GM12874 (cell line): ENCODE data around the gene MEI1.
A peak's percentile ranks its signal among the peaks of the same experiment; 100 is the strongest.

Experiments used
- TF ChIP-seq, protein P1 (sequence below): IDR thresholded peaks from 2 replicates; pipeline ENCODE4 v1.5.1; 2011; ENCODE audit warnings: low read depth, mild to moderate bottlenecking, control low read depth, low read length, moderate library complexity; ENCODE audit not compliant: insufficient read depth

MEI1 gene

DNA sequence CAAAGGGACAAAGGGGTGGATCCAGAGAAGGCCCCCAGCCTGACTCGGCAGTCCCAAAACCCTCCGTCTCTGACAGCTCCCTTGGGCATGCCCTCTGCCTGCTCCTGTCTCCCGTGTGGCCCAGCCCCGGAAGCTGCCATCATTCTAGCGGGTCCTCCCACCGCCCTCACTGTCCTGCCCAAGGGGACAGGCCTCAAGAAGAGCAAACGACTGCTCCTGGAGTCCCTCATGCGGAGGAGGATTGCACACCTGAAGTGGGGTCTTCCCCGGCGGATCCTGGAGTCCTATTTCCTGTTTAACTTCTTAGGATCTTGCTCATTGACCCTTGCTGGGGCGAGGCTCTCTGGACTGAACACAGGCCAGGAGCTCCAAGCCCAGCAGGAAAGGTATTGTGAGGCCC is 2.6 kb upstream of the MEI1 start:
- TF ChIP-seq, protein P1, sequence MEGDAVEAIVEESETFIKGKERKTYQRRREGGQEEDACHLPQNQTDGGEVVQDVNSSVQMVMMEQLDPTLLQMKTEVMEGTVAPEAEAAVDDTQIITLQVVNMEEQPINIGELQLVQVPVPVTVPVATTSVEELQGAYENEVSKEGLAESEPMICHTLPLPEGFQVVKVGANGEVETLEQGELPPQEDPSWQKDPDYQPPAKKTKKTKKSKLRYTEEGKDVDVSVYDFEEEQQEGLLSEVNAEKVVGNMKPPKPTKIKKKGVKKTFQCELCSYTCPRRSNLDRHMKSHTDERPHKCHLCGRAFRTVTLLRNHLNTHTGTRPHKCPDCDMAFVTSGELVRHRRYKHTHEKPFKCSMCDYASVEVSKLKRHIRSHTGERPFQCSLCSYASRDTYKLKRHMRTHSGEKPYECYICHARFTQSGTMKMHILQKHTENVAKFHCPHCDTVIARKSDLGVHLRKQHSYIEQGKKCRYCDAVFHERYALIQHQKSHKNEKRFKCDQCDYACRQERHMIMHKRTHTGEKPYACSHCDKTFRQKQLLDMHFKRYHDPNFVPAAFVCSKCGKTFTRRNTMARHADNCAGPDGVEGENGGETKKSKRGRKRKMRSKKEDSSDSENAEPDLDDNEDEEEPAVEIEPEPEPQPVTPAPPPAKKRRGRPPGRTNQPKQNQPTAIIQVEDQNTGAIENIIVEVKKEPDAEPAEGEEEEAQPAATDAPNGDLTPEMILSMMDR, result no peak

DNA sequence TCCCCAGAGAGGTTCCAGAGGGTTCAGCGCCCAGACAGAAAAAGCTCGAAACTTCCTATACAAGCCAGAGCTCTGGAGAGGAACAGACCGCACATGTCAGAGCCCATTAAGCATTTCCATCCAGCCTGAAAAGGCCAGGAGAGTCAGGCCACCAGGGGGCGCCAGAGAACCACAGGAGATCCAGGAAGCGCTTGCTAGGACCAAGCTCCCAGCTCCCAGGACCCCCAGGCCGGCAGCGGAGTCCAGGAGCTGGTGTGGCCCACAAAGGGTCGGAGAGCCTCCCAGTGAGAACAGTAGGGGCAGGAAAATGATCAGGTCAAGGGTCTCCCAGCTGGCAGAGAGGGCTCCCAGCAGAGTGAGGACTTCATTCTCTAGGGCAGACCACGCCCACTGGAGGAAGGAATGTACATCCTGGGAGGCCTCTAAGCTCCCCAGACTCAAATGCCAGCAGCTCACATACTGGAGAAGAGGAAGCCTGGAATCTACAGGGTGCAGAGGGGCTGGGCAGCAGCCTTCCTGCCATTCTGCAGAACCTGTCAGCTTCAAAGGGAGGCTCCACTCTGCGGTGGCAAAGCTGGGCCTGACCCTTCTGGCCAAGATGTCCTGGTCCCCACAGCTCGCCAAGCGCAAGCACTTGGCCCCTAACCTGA is 2.1 kb upstream of the MEI1 start:
- TF ChIP-seq, protein P1, result peak; percentile 93

DNA sequence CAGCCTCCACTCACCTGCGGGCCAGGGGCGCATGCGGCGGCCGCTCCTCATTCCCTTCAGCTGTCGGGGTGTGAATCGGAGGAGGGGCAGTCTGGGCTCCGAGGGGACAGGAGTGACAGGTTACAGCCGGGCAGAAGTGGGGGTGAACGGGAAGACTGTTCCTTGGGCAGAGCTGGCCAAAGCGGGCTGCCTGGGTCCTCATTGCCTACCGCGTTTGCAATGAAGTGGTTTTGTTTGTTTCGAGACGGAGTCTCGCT is 733 bp downstream of the MEI1 start:
- TF ChIP-seq, protein P1, result no peak

DNA sequence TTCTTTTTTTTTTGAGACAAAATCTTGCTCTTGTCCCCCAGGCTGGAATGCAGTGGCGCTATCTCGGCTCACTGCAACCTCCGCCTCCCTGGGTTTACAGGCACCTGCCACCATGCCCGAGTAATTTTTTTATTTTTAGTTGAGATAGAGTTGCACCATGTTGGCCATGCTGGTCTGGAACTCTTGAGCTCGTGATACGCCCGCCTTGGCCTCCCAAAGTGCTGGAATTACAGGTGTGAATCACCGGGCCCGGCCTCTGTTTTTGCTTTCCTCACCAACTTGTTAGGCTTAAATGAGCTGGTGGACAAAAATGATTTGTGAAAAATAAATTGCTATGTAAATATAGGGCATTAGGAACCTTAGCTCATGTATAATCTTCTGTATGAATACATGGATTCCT is 3.5 kb downstream of the MEI1 start:
- TF ChIP-seq, protein P1, result no peak

DNA sequence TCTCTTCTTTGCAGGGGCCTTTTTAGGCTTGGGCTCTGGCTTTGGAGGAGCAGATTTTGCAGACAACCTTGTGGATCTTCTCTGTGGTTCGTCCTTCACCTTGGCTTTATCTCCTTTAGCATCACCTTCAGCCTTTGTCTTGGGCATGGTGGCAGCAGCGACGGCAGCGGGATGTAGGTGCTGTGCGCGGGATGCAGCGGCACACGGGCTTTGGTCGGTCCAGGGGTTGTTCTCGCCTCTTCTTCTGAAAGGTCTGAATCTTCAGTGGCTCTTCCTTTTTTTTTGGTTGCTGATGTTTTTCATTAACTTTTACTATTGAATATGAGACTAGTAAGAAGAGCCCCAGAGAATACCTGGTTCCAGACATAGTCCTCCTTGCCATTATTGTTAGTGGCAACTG is 10.0 kb downstream of the MEI1 start:
- TF ChIP-seq, protein P1, result no peak

DNA sequence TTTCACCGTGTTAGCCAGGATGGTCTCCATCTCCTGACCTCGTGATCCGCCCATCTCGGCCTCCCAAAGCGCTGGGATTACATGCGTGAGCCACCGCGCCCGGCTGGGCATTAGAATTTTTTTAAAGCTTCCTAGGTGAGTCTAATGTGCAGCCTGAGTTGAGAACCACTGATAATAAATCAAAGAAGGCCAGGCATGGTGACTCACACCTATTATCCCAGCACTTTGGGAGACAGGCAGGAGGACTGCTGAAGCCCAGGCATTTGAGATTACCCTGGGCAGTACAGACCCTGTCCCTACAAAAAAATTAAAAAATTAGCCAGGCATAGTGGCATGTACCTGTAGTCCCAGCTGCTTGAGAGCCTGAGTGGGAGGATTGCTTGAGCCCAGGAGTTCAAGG is 13.7 kb downstream of the MEI1 start:
- TF ChIP-seq, protein P1, result no peak

DNA sequence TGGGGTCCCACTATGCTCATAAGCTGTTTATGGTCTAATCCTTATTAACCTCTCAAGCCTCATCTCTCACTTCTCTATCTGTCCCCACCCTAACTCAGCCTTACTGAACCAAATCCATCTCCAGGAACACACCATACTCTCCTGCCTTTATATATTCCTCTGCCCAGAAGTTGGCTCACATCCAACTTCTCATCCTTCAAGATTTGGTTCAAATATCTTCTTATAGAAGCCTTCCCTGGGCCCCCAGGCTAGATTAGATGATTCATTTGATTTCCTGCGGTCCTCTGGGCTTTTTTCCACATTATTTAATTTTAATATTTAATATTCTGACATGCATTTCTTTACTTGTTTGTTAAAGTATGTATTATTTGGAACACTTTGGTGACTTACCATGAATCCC is 23.2 kb downstream of the MEI1 start:
- TF ChIP-seq, protein P1, result no peak
